ENCODE data around the gene AIFM2. TPM values are rescaled to one million over a fixed set of nuclear protein-coding genes. Genes with fewer than 3 reads are reported as not detected.

The AIFM2 gene
- total and polyA plus RNA-seq, 2 of the 13 experiments (the other 11 are each of a cell fraction or from before 2014, with no cell fraction given) = 20.3 to 29.5 TPM

DNA sequence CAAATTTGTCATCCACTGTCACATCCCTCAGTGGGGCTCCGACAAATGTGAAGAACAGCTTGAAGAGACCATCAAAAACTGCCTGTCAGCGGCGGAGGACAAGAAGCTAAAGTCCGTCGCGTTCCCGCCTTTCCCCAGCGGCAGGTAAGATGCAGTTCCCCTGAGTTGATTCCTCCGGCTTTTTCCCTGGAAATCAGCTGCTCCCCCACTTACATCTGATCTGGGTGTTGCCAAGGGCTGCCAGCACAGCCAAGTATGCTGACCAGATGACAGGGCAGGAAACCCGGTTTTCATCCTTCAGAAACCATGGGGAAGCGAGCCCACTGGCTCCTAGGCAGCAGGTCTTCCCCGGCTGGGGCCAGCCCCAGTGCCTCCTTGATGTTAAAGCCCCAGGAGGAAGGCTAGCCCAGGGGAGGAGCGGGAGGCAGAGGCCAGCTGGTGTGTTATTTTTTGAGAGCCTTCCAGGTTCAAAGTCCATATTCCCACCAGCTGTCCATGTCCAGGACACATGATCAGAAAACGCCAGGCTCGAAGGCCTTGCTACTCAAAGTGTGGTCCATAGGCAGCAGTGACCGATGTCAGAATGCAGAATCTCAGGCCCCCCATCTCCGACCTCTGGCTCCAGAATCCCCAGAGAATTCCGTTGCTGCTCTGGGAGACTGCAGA lies 23.4 kb downstream of the AIFM2 start (continued):
- TF ChIP-seq, protein P1, sequence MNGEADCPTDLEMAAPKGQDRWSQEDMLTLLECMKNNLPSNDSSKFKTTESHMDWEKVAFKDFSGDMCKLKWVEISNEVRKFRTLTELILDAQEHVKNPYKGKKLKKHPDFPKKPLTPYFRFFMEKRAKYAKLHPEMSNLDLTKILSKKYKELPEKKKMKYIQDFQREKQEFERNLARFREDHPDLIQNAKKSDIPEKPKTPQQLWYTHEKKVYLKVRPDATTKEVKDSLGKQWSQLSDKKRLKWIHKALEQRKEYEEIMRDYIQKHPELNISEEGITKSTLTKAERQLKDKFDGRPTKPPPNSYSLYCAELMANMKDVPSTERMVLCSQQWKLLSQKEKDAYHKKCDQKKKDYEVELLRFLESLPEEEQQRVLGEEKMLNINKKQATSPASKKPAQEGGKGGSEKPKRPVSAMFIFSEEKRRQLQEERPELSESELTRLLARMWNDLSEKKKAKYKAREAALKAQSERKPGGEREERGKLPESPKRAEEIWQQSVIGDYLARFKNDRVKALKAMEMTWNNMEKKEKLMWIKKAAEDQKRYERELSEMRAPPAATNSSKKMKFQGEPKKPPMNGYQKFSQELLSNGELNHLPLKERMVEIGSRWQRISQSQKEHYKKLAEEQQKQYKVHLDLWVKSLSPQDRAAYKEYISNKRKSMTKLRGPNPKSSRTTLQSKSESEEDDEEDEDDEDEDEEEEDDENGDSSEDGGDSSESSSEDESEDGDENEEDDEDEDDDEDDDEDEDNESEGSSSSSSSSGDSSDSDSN (CRISPR knock-in tag; IDR thresholded peaks at IDR 0.05) = peak; percentile 41; the same call in 1 of the 2 replicates
- TF ChIP-seq ZNF335 (CRISPR knock-in tag; IDR thresholded peaks at IDR 0.05) (no peak), MEIS1 (CRISPR knock-in tag; IDR thresholded peaks at IDR 0.05; ENCODE audit: borderline replicate concordance) (no peak), ZSCAN25 (CRISPR knock-in tag; IDR thresholded peaks at IDR 0.05) (no peak), ASH2L (IDR thresholded peaks at IDR 0.05; ENCODE audit: insufficient read length, low read depth, low read length) (peak; percentile 36), MTA3 (CRISPR knock-in tag; IDR thresholded peaks at IDR 0.05) (no peak), ZFP36L2 (CRISPR knock-in tag; IDR thresholded peaks at IDR 0.05) (no peak), ZNF510 (CRISPR knock-in tag; IDR thresholded peaks at IDR 0.05; ENCODE audit: low read depth) (no peak), ZNF781 (CRISPR knock-in tag; IDR thresholded peaks at IDR 0.05; ENCODE audit: borderline replicate concordance, not compliant biosample characterization) (peak; percentile 18), ETV5 (CRISPR knock-in tag; IDR thresholded peaks at IDR 0.05; ENCODE audit: borderline replicate concordance) (no peak; the same call in 1 of the 2 replicates), TCF7L2 (IDR thresholded peaks at IDR 0.05; ENCODE audit: low read depth, low read length) (no peak), DR1 (CRISPR knock-in tag; IDR thresholded peaks at IDR 0.05) (no peak), ZNF567 (CRISPR knock-in tag; IDR thresholded peaks at IDR 0.05; ENCODE audit: borderline replicate concordance) (no peak)
- TF ChIP-seq, protein P2, sequence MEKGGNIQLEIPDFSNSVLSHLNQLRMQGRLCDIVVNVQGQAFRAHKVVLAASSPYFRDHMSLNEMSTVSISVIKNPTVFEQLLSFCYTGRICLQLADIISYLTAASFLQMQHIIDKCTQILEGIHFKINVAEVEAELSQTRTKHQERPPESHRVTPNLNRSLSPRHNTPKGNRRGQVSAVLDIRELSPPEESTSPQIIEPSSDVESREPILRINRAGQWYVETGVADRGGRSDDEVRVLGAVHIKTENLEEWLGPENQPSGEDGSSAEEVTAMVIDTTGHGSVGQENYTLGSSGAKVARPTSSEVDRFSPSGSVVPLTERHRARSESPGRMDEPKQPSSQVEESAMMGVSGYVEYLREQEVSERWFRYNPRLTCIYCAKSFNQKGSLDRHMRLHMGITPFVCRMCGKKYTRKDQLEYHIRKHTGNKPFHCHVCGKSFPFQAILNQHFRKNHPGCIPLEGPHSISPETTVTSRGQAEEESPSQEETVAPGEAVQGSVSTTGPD (CRISPR knock-in tag; IDR thresholded peaks at IDR 0.05) = no peak
- TF ChIP-seq, protein P3, sequence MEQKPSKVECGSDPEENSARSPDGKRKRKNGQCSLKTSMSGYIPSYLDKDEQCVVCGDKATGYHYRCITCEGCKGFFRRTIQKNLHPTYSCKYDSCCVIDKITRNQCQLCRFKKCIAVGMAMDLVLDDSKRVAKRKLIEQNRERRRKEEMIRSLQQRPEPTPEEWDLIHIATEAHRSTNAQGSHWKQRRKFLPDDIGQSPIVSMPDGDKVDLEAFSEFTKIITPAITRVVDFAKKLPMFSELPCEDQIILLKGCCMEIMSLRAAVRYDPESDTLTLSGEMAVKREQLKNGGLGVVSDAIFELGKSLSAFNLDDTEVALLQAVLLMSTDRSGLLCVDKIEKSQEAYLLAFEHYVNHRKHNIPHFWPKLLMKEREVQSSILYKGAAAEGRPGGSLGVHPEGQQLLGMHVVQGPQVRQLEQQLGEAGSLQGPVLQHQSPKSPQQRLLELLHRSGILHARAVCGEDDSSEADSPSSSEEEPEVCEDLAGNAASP (CRISPR knock-in tag; IDR thresholded peaks at IDR 0.05; ENCODE audit: borderline replicate concordance) = peak; percentile 57; the same call in 1 of the 2 replicates
- TF ChIP-seq, protein P4, sequence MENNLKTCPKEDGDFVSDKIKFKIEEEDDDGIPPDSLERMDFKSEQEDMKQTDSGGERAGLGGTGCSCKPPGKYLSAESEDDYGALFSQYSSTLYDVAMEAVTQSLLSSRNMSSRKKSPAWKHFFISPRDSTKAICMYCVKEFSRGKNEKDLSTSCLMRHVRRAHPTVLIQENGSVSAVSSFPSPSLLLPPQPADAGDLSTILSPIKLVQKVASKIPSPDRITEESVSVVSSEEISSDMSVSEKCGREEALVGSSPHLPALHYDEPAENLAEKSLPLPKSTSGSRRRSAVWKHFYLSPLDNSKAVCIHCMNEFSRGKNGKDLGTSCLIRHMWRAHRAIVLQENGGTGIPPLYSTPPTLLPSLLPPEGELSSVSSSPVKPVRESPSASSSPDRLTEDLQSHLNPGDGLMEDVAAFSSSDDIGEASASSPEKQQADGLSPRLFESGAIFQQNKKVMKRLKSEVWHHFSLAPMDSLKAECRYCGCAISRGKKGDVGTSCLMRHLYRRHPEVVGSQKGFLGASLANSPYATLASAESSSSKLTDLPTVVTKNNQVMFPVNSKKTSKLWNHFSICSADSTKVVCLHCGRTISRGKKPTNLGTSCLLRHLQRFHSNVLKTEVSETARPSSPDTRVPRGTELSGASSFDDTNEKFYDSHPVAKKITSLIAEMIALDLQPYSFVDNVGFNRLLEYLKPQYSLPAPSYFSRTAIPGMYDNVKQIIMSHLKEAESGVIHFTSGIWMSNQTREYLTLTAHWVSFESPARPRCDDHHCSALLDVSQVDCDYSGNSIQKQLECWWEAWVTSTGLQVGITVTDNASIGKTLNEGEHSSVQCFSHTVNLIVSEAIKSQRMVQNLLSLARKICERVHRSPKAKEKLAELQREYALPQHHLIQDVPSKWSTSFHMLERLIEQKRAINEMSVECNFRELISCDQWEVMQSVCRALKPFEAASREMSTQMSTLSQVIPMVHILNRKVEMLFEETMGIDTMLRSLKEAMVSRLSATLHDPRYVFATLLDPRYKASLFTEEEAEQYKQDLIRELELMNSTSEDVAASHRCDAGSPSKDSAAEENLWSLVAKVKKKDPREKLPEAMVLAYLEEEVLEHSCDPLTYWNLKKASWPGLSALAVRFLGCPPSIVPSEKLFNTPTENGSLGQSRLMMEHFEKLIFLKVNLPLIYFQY (CRISPR knock-in tag; IDR thresholded peaks at IDR 0.05; ENCODE audit: borderline replicate concordance) = no peak

All from HepG2 (cell line).